HepG2 (cell line): Measurements from ENCODE around the gene CNNM2. TPM values are rescaled to one million over a fixed set of nuclear protein-coding genes. Genes with fewer than 3 reads are reported as not detected.

ENCODE experiments used
- ATAC-seq: fragments of 200-7000 bp; cut with Tn5 transposase; 3 replicates; pipeline ENCODE4 v1.9.1; 2020; ENCODE audit warnings: mild to moderate bottlenecking, moderate library complexity
- BruUV-seq: library from RNA; stranded (reverse); fragments of 400-500 nt; replicated peaks from 2 replicates; lab custom pipeline; 2021; lab: Mats Ljungman, UMichigan
- CTCF ChIA-PET: fragments of 300-600 bp; formaldehyde crosslinking; extraction: SDS; loops from one replicate; lab custom pipeline; 2021; ENCODE audit warnings: low total read pairs, inconsistent platforms, low intra/inter-chr PET ratio; lab: Yijun Ruan, JAX
- POLR2A ChIA-PET: fragments of 350-600 bp; sonication (Branson Sonifier 250); formaldehyde crosslinking; loops from one replicate; lab custom pipeline; 2020; ENCODE audit warnings: antibody characterized with exemption, inconsistent platforms; lab: Yijun Ruan, JAX
- DNase-seq: peaks from one replicate; pipeline ENCODE4 v3.0.0-alpha.2; 2015; ENCODE audit warnings: low spot score
- FAIRE-seq: peaks from 3 replicates; lab custom pipeline; 2011; peaks lifted over from hg19 to GRCh38; lab: Jason Lieb, UNC
- H2AFZ ChIP-seq: one replicate; pipeline ENCODE4 v1.6.1; 2011; ENCODE audit warnings: low read length, inconsistent platforms
- H3K27ac ChIP-seq: fragments of 300-600 bp; 3 replicates; pipeline ENCODE4 v1.8.0; 2011; ENCODE audit warnings: mixed run types, mild to moderate bottlenecking, mixed read lengths, low read length, inconsistent platforms; ENCODE audit not compliant: insufficient read depth; ENCODE audit errors: extremely low read length
- H3K27me3 ChIP-seq, 2 experiments: fragments of 200-600 bp in 1 of 2; 2 replicates in 1 of 2; 3 replicates in 1 of 2; pipeline versions ENCODE4 v1.6.0 to v1.8.0; 2011; ENCODE audit warnings: low read length in 2 of 2, mild to moderate bottlenecking in 2 of 2, moderate library complexity in 2 of 2, inconsistent platforms in 1 of 2; ENCODE audit not compliant: insufficient read depth in 2 of 2, control insufficient read depth in 1 of 2
- H3K36me3 ChIP-seq, 2 experiments: fragments of 200-600 bp in 1 of 2; replicated peaks in 1 of 2; 2 replicates in 1 of 2; 3 replicates in 1 of 2; pipeline versions ENCODE4 v1.5.1 to v1.8.0; 2011; ENCODE audit warnings: low read length in 2 of 2, inconsistent platforms in 1 of 2; ENCODE audit not compliant: insufficient read depth in 2 of 2, control insufficient read depth in 1 of 2
- H3K4me1 ChIP-seq: 2 replicates; pipeline ENCODE4 v1.5.1; 2012; ENCODE audit warnings: low read length, inconsistent platforms; ENCODE audit not compliant: insufficient read depth
- H3K4me2 ChIP-seq: 2 replicates; pipeline ENCODE4 v1.6.0; 2011; ENCODE audit warnings: low read depth, low read length, inconsistent platforms
- H3K4me3 ChIP-seq, 3 experiments: fragments of 200-600 bp in 1 of 3; sonication (generic), shearing (Covaris generic) in 1 of 3; replicated peaks in 1 of 3; 2 replicates each; pipeline ENCODE4 v1.5.1; 2011 to 2016; ENCODE audit warnings: low read length in 3 of 3, inconsistent platforms in 2 of 3, low read depth in 2 of 3, mild to moderate bottlenecking in 2 of 3, control low read depth in 1 of 3, mixed read lengths in 1 of 3; ENCODE audit not compliant: insufficient read depth in 1 of 3
- H3K79me2 ChIP-seq: one replicate; pipeline ENCODE4 v1.6.1; 2011; ENCODE audit warnings: low read length, inconsistent platforms; ENCODE audit not compliant: insufficient read depth
- H3K9ac ChIP-seq: 2 replicates; pipeline ENCODE4 v1.6.0; 2011; ENCODE audit warnings: mild to moderate bottlenecking, low read depth, low read length, inconsistent platforms; ENCODE audit not compliant: insufficient read depth
- H3K9me3 ChIP-seq: 2 replicates; pipeline ENCODE4 v1.5.1; 2012; ENCODE audit warnings: mild to moderate bottlenecking, low read length
- H4K20me1 ChIP-seq: 2 replicates; pipeline ENCODE4 v1.6.0; 2011; ENCODE audit warnings: inconsistent platforms, mild to moderate bottlenecking, low read length, moderate library complexity; ENCODE audit not compliant: insufficient read depth
- ADNP ChIP-seq: sonication (generic); formaldehyde crosslinking; IDR thresholded peaks from 2 replicates; pipeline ENCODE4 v1.4.0; 2020; ENCODE audit warnings: missing genetic modification reagents
- CEBPB ChIP-seq: IDR thresholded peaks from 2 replicates; pipeline ENCODE4 v1.6.1; 2011; ENCODE audit warnings: low read depth, low read length, improper control_type of control experiment, borderline replicate concordance
- CEBPG ChIP-seq: IDR thresholded peaks from 2 replicates; pipeline ENCODE4 v1.6.1; 2016
- HHEX ChIP-seq: IDR thresholded peaks from 2 replicates; pipeline ENCODE4 v1.6.1; 2016; ENCODE audit warnings: control low read depth
- PHF21A ChIP-seq: sonication (generic); formaldehyde crosslinking; IDR thresholded peaks from 2 replicates; pipeline ENCODE4 v1.5.0; 2020; ENCODE audit warnings: mild to moderate bottlenecking, missing genetic modification reagents
- ZNF230 ChIP-seq: sonication (generic); formaldehyde crosslinking; IDR thresholded peaks from 2 replicates; pipeline ENCODE4 v1.4.0; 2020; ENCODE audit warnings: mild to moderate bottlenecking, missing genetic modification reagents
- ZNF468 ChIP-seq: sonication (generic); formaldehyde crosslinking; IDR thresholded peaks from 2 replicates; pipeline ENCODE4 v1.8.0; 2022; ENCODE audit warnings: mild to moderate bottlenecking, moderate library complexity, missing genetic modification reagents
- ZNF547 ChIP-seq: sonication (generic); formaldehyde crosslinking; IDR thresholded peaks from 2 replicates; pipeline ENCODE4 v1.5.1; 2020; ENCODE audit warnings: mild to moderate bottlenecking, missing genetic modification reagents
- ZNF615 ChIP-seq: sonication (generic); formaldehyde crosslinking; IDR thresholded peaks from 2 replicates; pipeline ENCODE4 v1.5.0; 2020; ENCODE audit warnings: mild to moderate bottlenecking, missing genetic modification reagents, borderline replicate concordance
- ZNF773 ChIP-seq: sonication (generic); formaldehyde crosslinking; IDR thresholded peaks from 2 replicates; pipeline ENCODE4 v1.4.0; 2020; ENCODE audit warnings: missing genetic modification reagents, borderline replicate concordance
- WGBS: methylation state at CpG from one replicate; pipeline ENCODE4 v1.1.6; 2017; ENCODE audit warnings: low lambda C conversion rate; 5-methylcytosine and 5-hydroxymethylcytosine counted together
- in situ Hi-C: cut with HindIII; loops from 2 replicates; pipeline ENCODE4 v1.10.0; 2017; ENCODE audit warnings: low pct_unique_long_range_greater_than_20kb; ENCODE audit not compliant: extremely low pct_ligation_motif_present
- intact Hi-C: fragments of 100-400 bp; cut with micrococcal nuclease; formaldehyde crosslinking; loops from one replicate; pipeline ENCODE4 v1.10.0; 2022; ENCODE audit not compliant: unreplicated experiment
- polyA plus RNA-seq, 8 experiments: library from polyadenylated mRNA; depleted of rRNA in 3 of 8; stranded (reverse) in 7 of 8; unstranded in 1 of 8; fragments of >200 nt; fragmentation: Illumina TruSeq in 4 of 8; extraction: Trizol in 4 of 8; gene quantifications; 2 replicates each; pipeline versions ENCODE4 v1.2.1 to v1.2.3, GENCODE V29; 2011 to 2016; ENCODE audit warnings: low read depth in 4 of 8, missing spikeins in 1 of 8, mixed read lengths in 1 of 8; ENCODE audit not compliant: insufficient read depth in 1 of 8
- total RNA-seq, 5 experiments: library from RNA; depleted of rRNA; stranded (reverse); fragments of >200 nt; fragmentation: Illumina TruSeq; extraction: Trizol; gene quantifications; 2 replicates each; pipeline ENCODE4 v1.2.3, GENCODE V29; 2016; ENCODE audit warnings: low read depth in 1 of 5
- TF ChIP-seq, protein P1 (sequence below): sonication (generic); formaldehyde crosslinking; IDR thresholded peaks from 2 replicates; pipeline ENCODE4 v1.5.0; 2020; ENCODE audit warnings: missing genetic modification reagents
- TF ChIP-seq, protein P2 (sequence below): sonication (generic); formaldehyde crosslinking; IDR thresholded peaks from 2 replicates; pipeline ENCODE4 v1.8.0; 2022; ENCODE audit warnings: low read depth, missing genetic modification reagents
- TF ChIP-seq, protein P3 (sequence below): sonication (generic); formaldehyde crosslinking; IDR thresholded peaks from 2 replicates; pipeline ENCODE4 v1.4.0; 2020; ENCODE audit warnings: missing genetic modification reagents, borderline replicate concordance

CNNM2 gene
- total and polyA plus RNA-seq, 2 of the 13 experiments (the other 11 are each of a cell fraction or from before 2014, with no cell fraction given): 7.1 to 9.0 TPM

DNA sequence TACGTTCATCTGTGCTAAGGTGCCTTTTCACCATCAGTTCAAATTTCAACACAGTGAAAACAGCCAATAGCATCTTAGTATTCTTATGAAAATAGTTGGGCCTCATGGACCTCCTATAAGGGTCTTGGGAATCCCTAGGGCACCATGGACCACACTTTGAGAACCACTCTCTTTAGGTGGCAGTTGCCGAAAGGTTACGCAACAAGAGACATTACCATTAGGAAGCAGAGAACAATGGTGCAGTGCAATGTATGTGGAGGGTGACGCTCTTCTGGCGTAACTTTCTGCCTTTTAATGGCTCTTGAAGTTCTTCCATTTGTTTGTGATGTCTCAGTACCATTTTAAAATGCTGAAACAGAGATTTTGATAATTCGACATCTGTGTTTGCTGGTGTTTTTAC, 131.1 kb downstream of the CNNM2 start:
- no peak for DNase-seq
- Histone ChIP-seq H3K79me2 (no peaks in the 10 kb centered on the region), H3K9ac (no peak overlapping the region), H3K27ac (no peak overlapping the region), H3K4me3 (no peak overlapping the region)
- CTCF ChIA-PET: no interaction called here
- no peak for TF ChIP-seq HHEX
- peak; percentile 82 for TF ChIP-seq CEBPB
- TF ChIP-seq CEBPG (CRISPR knock-in tag): peak; percentile 73
- TF ChIP-seq, all 625 proteins: peak for 2
- BruUV-seq: no TSS peak
- Histone ChIP-seq H4K20me1 (no peaks in the 10 kb centered on the region), H3K4me1 (peaks cover 39% of the 10 kb centered on the region), H3K36me3 (no peaks in the 10 kb centered on the region; a peak in 1 of 5 replicates), H3K9me3 (no peaks in the 10 kb centered on the region), H3K27me3 (no peaks in the 10 kb centered on the region), H2AFZ (no peak overlapping the region), H3K4me2 (no peak overlapping the region)
- POLR2A ChIA-PET: no interaction called here
- in situ Hi-C loops: no loop called here
- 97% methylated on average over 6 of the region's 6 CpGs for WGBS
- intact Hi-C loops: no loop called here
- FAIRE-seq: no peak
- no peak for ATAC-seq

DNA sequence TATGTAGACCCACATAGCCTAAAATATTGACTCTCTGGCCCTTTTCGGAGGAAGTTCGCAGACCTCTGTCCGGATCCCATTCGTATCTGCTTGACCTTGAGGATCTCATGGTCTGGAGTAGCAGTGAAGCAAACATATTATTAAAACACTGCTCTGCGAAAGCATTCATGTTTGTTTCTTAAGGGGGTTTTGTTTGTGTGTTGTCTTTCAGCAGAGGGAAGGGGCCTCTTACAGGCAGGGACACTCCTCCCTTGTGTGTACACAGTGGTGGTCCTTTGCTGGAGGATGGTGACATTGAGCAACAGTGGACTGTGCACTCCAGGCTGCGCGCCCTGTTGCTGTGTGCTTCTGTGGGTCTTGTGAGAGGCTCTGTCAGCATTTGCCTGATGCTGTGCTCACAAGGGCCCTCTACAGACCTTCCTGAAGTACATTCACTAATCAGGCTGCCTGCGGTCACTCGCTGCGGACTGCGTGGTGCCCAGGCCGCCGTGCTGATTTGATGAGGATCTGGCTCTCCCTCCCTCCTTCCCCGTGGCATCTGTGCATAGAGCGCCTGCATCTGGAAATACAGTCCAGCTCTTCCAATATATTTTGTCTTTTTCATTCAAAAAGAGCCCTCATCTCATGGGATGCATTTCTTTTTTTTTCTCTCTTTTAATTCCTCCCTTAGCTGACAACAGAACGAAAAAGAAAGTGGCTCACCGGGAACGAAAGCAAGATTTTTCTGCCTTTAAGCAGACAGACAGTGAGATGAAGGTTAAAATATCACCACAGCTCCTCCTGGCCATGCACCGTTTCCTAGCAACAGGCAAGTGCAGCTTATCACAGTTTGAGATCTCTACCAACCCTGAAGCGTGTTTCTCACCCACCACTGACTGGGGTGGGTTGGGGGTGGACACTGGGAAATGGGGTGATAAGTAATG, 135.8 kb downstream of the CNNM2 start:
- Histone ChIP-seq H3K4me1 (peaks cover 21% of the 10 kb centered on the region), H3K27me3 (no peaks in the 10 kb centered on the region), H3K9me3 (no peaks in the 10 kb centered on the region), H2AFZ (no peak overlapping the region), H3K4me3 (peak overlapping the region in 2 of 3 experiments; percentile 41 to 54; a peak in 4 of 6 replicates), H3K36me3 (peaks cover 1 to 17% of the 10 kb centered on the region in 2 experiments; a peak in 2 of 5 replicates), H3K9ac (peak overlapping the region; percentile 30; the same call in 1 of the 2 replicates), H4K20me1 (no peaks in the 10 kb centered on the region), H3K4me2 (peak overlapping the region; percentile 70), H3K27ac (peak overlapping the region; percentile 50), H3K79me2 (no peaks in the 10 kb centered on the region)
- ATAC-seq (peak; percentile 99), FAIRE-seq (peak; percentile 99), DNase-seq (peak; percentile 96)
- 16% methylated on average over 16 of the region's 20 CpGs for WGBS
- BruUV-seq: no TSS peak
- in situ Hi-C loops (loop anchor here (25.0 kb wide), 1 partner anchor 317 kb away; the partner anchor contains the start of gene WBP1L), intact Hi-C loops (loop anchor here (1.0 to 10.0 kb wide), 3 partner anchors 67 to 339 kb away; partner anchors contain the start of genes ARL3 and SFXN2)
- ChIA-PET CTCF (interaction anchor here (0.6 to 3.1 kb wide), 2 partner anchors 115 to 137 kb away, joined by 3 to 18 read pairs; partner anchors contain the start of gene CNNM2), POLR2A (interaction anchor here (1.1 to 1.9 kb wide), 2 partner anchors 136 to 137 kb away, joined by 3 to 7 read pairs; partner anchors contain the start of gene CNNM2)
- TF ChIP-seq, protein P1, sequence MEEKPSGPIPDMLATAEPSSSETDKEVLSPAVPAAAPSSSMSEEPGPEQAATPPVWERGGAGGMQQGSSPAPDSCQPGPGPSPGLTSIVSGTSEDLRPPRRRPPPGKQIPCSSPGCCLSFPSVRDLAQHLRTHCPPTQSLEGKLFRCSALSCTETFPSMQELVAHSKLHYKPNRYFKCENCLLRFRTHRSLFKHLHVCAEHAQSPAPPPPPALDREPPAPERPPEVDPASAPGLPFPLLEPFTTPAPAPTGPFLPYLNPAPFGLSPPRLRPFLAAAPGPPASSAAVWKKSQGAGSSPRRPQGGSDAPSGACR (CRISPR knock-in tag): peak; percentile 97
- TF ChIP-seq, protein P2, sequence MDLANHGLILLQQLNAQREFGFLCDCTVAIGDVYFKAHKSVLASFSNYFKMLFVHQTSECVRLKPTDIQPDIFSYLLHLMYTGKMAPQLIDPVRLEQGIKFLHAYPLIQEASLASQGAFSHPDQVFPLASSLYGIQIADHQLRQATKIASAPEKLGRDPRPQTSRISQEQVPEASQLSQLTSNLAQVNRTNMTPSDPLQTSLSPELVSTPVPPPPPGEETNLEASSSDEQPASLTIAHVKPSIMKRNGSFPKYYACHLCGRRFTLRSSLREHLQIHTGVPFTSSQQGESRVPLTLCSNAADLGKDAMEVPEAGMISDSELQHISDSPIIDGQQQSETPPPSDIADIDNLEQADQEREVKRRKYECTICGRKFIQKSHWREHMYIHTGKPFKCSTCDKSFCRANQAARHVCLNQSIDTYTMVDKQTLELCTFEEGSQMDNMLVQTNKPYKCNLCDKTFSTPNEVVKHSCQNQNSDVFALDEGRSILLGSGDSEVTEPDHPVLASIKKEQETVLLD: 0 out of 2 replicates have a peak, but pooled peaks have one; percentile 32
- TF ChIP-seq ZNF773 (CRISPR knock-in tag) (no peak), ADNP (no peak), ZNF230 (no peak; the same call in 1 of the 2 replicates), ZNF615 (no peak), ZNF547 (CRISPR knock-in tag) (no peak), PHF21A (CRISPR knock-in tag) (peak; percentile 92), ZNF468 (CRISPR knock-in tag) (no peak)
- TF ChIP-seq, protein P3, sequence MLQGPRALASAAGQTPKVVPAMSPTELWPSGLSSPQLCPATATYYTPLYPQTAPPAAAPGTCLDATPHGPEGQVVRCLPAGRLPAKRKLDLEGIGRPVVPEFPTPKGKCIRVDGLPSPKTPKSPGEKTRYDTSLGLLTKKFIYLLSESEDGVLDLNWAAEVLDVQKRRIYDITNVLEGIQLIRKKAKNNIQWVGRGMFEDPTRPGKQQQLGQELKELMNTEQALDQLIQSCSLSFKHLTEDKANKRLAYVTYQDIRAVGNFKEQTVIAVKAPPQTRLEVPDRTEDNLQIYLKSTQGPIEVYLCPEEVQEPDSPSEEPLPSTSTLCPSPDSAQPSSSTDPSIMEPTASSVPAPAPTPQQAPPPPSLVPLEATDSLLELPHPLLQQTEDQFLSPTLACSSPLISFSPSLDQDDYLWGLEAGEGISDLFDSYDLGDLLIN (CRISPR knock-in tag): peak; percentile 68; the same call in 1 of the 2 replicates
